Hepatic stellate cell (primary cell): Measurements from ENCODE around the gene AOC2.
"Not testable (repeated sequence)": the region's sequence is repeated elsewhere in the genome, so short reads cannot be mapped to it uniquely, and the experiment has no call there.

Source experiments
- DNase-seq: peaks from one replicate; pipeline ENCODE4 v3.0.0; 2011; ENCODE audit warnings: low spot score

Gene AOC2

DNA sequence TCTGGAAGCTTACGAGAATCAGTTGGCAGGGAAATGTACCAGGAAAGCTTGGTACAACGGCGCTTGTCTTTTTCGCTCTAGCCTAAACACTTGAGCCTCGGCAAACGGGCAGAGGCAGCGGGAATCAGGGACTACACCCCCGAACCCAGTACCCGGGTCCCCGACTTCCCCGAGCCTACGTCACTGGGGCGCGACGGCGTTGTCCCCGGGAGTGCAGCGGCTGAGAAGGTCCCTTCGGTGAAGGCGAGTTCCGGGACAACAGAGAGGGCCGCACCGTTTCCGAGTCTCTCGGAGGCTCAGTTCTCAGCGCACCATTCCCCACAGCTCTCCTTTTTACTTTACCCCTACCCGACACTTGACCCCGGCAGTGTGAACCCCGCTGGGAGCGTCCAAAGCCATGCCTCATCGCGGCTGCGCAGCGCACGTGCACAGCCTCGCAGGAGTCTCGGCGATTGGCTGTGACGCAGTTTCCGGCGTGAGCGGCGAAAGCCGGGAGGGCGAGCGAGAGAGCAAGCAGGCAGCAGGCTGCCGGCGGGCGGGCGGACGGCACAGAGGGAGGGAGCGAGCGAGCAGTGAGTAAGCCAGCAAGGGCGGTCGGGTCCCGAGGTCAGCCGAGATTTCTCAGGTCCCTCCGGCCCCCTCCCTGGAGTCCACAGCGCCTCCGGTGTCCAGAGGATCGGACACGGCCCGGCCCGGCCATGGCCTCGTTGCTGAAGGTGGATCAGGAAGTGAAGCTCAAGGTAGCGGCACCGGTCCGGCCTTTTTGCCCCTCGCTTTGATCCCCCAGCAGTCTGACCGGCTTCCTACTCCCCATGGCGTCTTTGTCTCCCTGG is 11.2 kb upstream of the AOC2 start, which contains the start of gene PSME3:
Gene PSME3 (plus strand): TSS at position 464 of the 833 bp plus-strand sequence. CDS start 235 bp downstream, at position 699.
- peak; percentile 94 for DNase-seq

DNA sequence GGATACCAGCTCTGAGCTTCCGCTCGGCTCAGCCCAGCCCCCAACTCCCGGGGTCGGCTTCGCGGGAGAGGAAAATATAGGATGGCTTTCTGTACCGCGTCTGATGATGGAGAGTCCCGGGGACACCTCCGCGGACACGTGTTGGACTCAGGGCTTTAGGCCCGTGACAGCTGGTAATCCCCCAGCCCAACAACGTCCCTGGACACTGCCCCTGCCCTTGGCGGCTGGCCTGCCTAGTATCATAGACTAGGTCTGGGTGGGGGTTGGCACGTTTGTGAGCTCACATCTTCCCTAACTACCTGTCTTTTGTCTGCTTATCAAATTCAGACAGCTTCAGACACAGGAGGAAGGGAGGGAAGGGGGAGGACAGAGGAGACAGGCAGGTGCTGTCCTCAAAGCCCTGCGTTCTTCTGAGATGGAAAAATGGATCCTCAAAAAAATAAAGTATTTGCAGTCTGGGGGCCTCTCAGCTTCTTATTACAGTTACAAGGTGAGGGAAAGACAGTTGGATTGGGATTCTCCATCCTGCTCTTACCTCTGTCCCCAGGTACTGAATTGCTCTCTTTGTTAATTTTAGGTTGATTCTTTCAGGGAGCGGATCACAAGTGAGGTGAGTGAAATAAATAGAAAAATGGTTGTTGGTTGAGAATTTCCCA is 10.5 kb upstream of the AOC2 start:
- no peak for DNase-seq

DNA sequence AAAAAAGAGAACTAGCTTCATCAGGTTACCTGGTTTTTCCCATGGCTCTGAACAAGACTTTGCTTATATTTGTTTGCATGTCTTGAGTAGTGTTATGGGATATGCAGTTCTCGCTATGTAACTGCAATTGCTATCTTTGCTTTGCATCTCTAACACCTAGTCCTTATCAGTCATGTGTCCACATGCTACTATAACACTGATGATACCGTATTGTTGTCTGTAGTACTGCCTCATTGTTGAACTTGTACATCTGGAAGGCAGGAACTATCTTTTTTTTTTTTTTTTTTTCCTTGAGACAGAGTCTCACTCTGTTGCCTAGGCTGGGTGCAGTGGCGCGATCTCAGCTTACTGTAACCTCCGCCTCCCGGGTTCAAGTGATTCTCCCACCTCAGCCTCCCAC is 8.6 kb upstream of the AOC2 start:
- no peak for DNase-seq

DNA sequence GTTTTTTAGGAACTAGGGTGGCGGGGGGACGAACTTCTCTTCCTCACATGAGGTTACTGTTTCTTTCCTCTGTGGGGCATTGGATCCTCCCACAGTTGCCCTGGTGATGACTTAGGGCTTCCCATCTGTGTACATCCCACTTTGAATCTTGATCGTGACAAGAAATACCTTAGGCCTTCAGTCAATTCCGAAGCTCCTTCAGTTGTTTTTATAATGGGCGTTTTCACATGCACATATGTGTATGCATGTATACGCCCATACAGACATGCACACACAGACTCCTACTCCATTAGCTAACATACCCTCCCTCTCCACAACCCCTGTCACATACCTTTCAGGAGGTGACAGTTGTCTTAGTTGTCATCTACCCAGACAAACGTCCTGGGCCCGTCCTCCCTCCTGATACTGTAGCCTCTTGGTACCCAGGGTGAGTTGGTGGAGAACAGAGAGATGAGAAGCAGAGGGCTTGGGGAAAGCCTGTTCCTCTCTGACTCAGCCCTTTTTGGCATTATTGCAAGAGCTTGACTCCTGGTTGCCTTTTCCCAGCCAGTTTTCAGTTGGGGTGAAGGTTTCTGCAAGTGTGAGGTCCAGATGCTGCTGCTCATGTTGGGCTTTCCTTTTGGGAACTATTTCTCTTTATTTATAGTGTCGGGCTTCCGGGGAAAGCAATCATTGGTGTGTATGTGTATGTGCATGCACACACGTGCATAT is 2.2 kb upstream of the AOC2 start:
- DNase-seq: no peak

DNA sequence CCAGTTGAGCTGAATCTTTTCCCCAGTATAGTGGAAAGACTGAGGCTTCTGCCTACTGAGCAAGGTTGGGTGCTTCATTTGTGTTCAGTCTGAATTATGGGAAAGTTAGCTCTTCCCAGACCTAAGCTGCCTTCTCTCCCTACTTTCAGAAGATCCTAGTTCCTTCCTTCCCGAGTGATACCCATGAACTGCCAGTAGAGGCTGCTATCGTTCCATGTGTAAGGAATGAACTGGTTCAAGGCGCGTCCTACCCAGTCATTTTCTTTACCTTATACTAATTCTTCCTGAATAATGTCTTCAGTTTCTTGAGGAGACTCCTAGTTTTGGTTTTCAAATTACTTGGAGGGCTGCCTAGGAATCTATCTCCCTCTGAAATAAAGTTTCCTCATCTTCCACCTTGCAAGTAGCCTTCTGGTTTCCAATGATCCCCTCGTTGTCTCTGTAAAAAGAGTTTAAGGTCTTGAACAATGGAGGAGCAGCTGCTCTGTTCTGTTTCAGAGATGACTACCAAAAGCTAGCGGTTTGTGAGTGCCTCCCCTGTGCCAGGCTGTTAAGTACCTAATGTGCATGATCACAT is 934 bp upstream of the AOC2 start:
- peak; percentile 87 for DNase-seq

DNA sequence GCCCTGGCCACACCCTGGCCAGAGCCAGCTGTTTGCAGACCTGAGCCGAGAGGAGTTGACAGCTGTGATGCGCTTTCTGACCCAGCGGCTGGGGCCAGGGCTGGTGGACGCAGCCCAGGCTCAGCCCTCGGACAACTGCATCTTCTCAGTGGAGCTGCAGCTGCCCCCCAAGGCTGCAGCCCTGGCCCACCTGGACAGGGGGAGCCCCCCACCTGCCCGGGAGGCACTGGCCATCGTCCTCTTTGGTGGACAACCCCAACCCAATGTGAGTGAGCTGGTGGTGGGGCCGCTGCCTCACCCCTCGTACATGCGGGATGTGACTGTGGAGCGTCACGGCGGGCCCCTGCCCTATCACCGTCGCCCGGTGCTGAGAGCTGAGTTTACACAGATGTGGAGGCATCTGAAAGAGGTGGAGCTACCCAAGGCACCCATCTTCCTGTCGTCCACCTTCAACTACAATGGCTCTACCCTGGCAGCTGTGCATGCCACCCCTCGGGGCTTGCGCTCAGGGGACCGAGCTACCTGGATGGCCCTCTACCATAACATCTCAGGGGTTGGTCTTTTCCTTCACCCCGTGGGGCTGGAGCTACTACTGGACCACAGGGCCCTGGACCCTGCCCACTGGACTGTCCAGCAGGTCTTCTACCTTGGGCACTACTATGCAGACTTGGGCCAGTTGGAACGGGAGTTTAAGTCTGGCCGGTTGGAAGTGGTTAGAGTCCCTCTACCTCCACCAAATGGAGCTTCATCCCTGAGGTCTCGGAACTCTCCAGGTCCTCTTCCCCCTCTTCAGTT is 578 bp downstream of the AOC2 start:
- DNase-seq: no peak

DNA sequence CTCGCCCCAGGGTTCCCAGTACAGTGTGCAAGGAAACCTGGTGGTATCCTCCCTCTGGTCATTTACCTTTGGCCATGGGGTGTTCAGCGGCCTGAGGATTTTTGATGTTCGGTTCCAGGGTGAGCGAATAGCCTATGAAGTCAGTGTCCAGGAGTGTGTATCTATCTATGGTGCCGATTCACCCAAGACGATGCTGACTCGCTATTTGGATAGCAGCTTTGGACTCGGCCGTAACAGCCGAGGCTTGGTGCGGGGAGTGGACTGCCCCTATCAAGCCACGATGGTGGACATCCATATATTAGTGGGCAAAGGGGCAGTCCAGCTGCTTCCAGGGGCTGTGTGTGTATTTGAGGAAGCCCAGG is 1.2 kb downstream of the AOC2 start:
- no peak for DNase-seq

DNA sequence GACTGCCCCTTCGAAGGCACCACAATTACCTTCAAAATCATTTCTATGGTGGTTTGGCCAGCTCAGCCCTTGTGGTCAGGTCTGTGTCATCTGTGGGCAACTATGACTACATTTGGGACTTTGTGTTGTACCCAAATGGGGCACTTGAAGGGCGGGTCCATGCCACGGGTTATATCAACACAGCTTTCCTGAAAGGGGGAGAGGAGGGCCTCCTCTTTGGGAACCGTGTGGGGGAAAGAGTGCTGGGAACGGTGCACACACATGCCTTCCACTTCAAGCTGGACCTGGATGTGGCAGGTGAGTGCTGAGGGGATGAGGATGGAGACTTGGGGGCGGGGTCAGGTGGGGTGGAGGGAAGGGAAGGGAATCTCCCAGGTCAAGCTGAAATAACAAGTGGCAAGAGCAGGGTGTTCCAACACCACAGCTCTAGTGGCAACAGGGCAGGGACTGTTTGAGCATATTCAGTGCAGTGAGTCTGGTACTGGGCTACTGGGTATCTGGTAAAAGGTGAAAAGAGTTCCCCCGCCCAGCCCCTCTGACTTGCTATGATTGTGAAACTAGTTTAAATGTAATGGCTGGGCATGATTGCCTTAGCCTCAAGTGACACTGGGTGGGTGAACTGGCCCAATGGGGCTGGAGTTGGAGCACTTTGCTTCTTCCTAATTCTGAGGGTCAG is 1.7 kb downstream of the AOC2 start:
- DNase-seq: no peak

DNA sequence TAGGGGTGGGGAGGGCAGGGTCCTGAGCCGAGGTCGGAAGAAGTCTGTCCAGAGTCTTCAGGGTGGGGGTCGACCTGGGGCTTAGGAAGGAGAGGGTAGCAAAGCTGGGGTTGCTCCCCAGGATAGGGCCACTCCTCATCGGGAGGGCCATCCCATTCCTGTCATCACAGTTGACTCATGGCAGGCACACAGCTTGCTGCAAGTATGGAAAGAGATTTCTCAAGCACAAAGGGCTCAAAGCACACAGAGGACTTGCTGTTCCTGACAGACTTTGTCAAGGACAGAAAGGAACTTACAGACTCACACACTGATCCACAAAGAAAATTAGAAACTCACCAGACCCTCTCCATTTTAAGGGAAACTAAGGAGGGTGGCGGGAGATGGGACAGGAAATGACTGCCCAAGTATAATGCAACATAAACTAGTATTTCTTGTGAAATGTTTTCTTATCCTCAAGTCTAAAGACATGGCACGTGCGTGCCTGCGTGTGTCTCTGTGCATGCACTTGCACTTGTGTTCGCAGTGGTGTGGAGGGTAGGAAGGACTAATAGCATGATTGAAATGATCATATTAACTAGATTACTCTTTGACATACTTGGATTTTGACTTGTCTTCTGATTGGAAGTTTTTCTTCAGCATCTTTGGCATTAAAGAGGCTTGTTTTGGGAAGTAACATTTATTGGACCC is 2.4 kb downstream of the AOC2 start:
- peak; percentile 64 for DNase-seq

DNA sequence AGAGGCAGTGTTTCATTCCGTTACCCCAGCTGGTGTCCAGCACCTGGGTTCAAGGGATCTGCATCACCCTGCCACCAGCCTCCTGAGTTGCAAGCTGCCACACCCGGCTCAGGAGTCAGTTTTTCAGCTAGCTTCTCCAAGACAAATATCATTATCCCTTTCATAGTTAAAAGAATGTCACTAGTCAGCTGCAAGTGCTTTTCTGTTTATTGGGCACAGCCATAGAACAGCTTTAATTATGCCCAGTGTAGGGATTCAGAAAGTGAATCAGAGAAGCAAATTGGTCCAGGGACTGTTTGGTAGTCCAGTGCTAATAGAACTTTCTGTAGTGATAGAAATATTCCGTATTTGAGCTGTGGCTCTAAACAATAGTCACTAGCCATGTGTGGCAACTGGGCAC is 3.7 kb downstream of the AOC2 start:
- DNase-seq: no peak

DNA sequence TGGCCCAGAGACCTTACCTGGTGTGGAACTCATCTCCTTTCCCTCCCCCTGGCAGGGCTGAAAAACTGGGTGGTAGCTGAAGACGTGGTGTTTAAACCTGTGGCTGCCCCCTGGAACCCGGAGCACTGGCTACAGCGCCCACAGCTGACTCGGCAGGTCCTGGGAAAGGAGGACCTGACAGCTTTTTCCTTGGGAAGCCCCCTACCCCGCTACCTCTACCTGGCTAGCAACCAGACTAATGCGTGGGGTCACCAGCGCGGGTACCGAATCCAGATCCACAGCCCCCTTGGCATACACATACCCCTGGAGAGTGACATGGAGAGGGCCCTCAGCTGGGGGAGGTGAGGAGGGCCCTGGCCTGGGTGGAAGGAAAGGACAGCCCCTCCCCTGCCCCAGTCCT is 4.7 kb downstream of the AOC2 start:
- DNase-seq: no peak

DNA sequence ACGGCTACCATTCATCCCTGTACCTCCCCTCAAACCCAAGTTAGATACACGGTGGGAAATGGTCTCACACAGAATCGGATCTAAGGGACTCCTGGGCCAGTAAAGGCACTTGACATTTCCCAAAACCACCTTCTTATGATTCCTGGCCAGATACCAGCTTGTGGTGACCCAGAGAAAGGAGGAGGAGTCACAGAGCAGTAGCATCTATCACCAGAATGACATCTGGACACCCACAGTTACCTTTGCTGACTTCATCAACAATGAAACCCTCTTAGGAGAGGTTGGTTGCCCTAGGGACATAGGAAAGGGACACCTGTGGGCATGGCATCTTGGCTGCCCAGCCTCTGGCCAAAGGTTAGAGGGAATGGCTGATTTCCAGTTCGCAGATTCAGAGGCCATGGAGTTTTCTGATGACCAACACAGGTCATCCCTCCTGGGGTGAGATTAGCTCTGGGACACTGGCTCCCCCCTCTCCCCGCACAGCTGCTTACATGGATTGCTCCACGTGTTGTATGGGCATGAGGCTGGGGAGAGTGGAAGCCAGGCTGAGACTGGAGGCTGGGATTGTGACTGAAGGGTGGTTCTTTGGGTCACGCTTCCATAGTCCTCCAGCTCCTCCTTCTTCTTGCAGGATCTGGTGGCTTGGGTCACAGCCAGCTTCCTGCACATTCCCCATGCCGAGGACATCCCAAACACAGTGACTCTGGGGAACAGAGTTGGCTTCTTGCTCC is 5.2 kb downstream of the AOC2 start:
- peak; percentile 53 for DNase-seq

DNA sequence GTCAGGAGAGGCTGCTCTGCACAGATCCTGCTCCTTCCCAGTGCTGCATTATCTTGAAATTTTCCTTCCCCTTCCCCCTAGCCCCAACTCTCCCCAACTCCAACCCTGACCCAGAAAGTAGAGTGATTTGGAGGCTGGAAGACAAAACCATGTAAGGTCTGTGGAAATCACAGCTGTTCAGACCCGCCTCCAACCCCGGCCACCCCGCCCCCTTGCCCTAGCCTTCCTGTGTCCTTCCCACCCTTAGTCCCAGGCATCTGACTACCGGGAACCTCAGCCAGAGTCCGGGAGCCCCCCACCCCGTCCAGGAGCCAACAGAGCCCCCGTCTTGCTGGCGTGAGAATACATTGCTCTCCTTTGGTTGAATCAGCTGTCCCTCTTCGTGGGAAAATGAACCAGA is 6.6 kb downstream of the AOC2 start, which contains the start of gene AOC3:
Gene AOC3 (plus strand): TSS at position 246 of the 400 bp plus-strand sequence. CDS start 145 bp downstream, at position 391.
- no peak for DNase-seq

DNA sequence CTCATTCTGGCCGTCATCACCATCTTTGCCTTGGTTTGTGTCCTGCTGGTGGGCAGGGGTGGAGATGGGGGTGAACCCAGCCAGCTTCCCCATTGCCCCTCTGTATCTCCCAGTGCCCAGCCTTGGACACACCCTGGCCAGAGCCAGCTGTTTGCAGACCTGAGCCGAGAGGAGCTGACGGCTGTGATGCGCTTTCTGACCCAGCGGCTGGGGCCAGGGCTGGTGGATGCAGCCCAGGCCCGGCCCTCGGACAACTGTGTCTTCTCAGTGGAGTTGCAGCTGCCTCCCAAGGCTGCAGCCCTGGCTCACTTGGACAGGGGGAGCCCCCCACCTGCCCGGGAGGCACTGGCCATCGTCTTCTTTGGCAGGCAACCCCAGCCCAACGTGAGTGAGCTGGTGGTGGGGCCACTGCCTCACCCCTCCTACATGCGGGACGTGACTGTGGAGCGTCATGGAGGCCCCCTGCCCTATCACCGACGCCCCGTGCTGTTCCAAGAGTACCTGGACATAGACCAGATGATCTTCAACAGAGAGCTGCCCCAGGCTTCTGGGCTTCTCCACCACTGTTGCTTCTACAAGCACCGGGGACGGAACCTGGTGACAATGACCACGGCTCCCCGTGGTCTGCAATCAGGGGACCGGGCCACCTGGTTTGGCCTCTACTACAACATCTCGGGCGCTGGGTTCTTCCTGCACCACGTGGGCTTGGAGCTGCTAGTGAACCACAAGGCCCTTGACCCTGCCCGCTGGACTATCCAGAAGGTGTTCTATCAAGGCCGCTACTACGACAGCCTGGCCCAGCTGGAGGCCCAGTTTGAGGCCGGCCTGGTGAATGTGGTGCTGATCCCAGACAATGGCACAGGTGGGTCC is 7.2 kb downstream of the AOC2 start:
- DNase-seq: not testable (repeated sequence)

DNA sequence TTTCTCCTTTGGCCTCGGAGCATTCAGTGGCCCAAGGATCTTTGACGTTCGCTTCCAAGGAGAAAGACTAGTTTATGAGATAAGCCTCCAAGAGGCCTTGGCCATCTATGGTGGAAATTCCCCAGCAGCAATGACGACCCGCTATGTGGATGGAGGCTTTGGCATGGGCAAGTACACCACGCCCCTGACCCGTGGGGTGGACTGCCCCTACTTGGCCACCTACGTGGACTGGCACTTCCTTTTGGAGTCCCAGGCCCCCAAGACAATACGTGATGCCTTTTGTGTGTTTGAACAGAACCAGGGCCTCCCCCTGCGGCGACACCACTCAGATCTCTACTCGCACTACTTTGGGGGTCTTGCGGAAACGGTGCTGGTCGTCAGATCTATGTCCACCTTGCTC is 8.0 kb downstream of the AOC2 start:
- DNase-seq: no peak

DNA sequence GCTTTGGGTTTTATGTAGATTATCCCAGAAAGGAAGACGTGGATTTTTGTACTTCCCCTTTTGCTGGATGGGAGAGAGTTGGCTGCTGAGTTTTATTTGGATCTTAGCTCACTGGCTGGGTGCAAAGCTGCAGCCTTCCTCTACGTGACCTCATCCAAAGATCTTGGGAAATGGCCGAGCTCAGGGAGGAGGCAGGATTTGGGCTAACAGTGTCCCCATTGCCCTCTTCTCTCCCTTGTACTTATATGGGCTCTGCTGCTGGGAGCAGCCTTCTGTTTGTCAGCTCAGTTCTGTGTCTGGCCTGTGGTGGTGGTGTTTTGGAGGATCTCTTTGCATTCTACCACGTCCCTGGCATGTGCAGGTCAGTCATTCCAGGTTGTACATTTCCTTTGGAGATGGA is 8.6 kb downstream of the AOC2 start:
- no peak for DNase-seq

DNA sequence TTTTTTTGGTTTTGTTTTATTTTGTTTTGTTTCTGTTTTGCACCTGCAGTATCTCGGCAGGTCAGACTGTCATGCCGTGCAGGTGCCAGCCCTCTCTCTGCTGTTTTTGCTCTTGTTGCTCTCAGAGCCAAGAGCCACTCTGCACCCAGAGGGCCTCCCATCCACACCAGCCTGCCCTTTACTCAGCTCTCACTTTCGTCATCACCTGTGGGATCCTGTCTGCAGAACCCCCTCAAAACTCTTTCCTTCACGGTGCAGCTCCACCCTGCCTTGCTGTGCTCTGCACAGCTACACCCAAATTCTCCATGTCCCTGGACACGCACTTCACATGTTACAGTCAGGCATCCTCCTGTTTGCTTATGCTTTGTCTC is 9.2 kb downstream of the AOC2 start:
- DNase-seq: no peak

DNA sequence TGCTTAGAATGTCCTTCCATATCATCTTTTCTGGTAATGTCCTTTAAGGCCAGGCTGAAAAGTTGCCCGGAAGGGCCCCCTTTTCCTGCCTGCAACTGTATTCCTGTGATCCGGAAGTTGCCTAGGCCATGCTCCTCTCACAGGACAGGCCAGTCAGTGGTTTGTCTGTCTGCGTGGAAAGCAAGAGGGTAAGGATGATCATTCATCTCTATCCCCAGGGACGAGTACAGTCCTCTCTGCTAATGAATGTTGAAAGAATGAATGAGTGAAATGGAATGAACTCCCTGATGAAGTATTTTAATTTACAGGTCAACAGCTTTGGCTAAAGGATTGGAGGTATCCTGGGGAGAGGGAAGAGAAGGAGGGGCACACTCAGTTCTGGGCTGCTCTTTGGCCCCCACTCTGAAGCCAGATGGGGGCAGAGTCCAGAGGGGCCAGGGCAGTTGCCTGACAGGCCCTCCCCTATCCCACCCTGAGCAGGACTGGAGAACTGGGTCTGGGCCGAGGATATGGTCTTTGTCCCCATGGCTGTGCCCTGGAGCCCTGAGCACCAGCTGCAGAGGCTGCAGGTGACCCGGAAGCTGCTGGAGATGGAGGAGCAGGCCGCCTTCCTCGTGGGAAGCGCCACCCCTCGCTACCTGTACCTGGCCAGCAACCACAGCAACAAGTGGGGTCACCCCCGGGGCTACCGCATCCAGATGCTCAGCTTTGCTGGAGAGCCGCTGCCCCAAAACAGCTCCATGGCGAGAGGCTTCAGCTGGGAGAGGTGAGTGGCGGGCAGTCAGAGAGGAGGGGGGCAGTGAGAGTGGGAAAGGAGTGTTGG is 9.8 kb downstream of the AOC2 start:
- no peak for DNase-seq
